Posterior vena cava (tissue), 2 donors: ENCODE measurements around the gene PTPRD. TPM values are rescaled to one million over a fixed set of nuclear protein-coding genes. Genes with fewer than 3 reads are reported as not detected.
"Not testable (repeated sequence)": the region's sequence is repeated elsewhere in the genome, so short reads cannot be mapped to it uniquely, and the experiment has no call there.

Source experiments
- DNase-seq: peaks from one replicate; pipeline ENCODE4 v3.0.0-alpha.2; 2020; ENCODE audit warnings: low spot score
- intact Hi-C, 2 donors: fragments of 100-400 bp; cut with DNase I; formaldehyde crosslinking; loops; one replicate each; pipeline versions ENCODE4 v1.14.1 to v1.14.2; 2022 to 2023
- total RNA-seq, 2 donors: library from RNA; stranded (reverse); fragmentation: NEBNext Ultra II Directional; extraction: Animal tissue kit (Norgen Biotek cat#: 25700); gene quantifications; one replicate each; pipeline ENCODE4 v1.2.1, GENCODE V29; 2021
- donor health status: DM: yes; HTN: yes; CAD: no.
- donor health status: DM: yes; HTN: yes; CAD: no.

The PTPRD gene
- total RNA-seq, 2 donors from 2014 or later, result 21.4 to 51.2 TPM

- DNase-seq, result no peak
- intact Hi-C loops, result no loop called here
Measured at GRCh38 chr9:9387511-9388115, 1225.2 kb downstream of the PTPRD start.

DNA sequence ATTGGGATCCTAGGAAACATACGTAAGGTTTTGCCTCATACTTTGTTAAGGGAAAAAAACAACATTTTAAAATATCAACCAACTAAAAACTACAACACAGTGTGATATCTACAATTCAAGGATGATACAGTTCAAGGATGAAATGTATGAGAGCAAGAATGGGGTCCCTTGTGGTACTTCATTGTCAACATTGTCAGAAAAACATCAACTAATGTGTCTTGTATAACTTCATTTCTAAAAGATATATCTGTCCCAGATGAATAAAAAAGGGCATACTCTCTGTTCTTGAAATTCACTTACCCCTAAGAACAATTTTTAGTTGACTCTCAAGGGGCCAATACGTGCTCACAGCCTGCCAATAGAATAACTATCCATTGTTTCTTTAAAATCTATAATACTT is 1250.5 kb downstream of the PTPRD start:
- no peak for DNase-seq
- intact Hi-C loops, result no loop called here

GRCh38 chr9:9352877-9353481 is 1259.8 kb downstream of the PTPRD start:
- DNase-seq, result no peak
- intact Hi-C loops, result no loop called here

DNA sequence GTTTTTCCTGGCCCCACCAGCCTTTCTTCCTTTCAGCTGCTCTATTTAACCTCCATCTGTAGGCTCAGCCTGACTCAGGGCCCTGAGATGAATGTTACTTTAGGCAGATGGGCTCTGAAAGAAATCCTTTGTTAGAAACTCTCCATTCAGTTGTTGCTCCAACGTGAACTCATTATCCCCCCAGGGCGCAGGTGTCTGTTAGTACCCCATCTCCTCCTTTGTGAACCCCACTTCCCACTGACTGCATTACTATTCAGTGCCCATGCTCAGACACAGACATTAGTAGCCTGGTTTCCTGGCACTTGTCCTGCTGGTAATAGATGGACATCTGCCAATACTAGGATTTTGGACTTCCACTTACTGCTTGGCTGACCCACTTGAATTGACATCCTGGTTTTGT is 1271.6 kb downstream of the PTPRD start:
- intact Hi-C loops, result no loop called here

GRCh38 chr9:9337129-9337528 is 1275.7 kb downstream of the PTPRD start:
- intact Hi-C loops, result no loop called here

More for the DNA sequence above, 1271.6 kb downstream of the PTPRD start:
- no peak for DNase-seq

DNA sequence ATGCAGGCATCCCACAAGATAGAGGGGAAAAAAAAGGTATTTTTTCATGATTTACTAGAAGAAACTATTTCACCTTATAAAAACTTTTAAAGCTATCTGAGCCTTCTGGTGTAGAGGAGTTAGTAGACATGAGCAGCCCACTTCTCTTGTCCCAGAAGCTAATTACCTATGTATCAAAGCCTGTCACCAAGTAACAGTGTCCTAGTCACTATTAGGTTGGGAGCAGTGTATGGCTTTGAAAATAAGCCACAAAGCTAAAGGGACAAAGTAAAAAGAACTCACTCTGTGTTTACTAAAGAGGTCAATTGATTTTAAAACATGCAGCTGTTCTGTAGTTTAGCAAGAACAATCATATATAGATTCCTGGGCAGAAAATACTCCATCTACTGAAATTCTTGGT is 1286.1 kb downstream of the PTPRD start:
- intact Hi-C loops, result no loop called here
- DNase-seq, result no peak

More at GRCh38 chr9:9337129-9337528, 1275.7 kb downstream of the PTPRD start:
- no peak for DNase-seq

- intact Hi-C loops, result no loop called here
Measured at GRCh38 chr9:9319007-9319406, 1293.8 kb downstream of the PTPRD start.

GRCh38 chr9:9310743-9311142 is 1302.1 kb downstream of the PTPRD start:
- DNase-seq, intact Hi-C loops: not testable (repeated sequence)

More at GRCh38 chr9:9319007-9319406, 1293.8 kb downstream of the PTPRD start:
- DNase-seq, result no peak

- intact Hi-C loops, result no loop called here
- DNase-seq, result no peak
Measured at GRCh38 chr9:9305600-9305999, 1307.2 kb downstream of the PTPRD start.

- intact Hi-C loops, result no loop called here
- no peak for DNase-seq
Measured at GRCh38 chr9:9299134-9299533, 1313.7 kb downstream of the PTPRD start.

GRCh38 chr9:9286001-9286400 is 1326.8 kb downstream of the PTPRD start:
- intact Hi-C loops, result no loop called here
- no peak for DNase-seq

DNA sequence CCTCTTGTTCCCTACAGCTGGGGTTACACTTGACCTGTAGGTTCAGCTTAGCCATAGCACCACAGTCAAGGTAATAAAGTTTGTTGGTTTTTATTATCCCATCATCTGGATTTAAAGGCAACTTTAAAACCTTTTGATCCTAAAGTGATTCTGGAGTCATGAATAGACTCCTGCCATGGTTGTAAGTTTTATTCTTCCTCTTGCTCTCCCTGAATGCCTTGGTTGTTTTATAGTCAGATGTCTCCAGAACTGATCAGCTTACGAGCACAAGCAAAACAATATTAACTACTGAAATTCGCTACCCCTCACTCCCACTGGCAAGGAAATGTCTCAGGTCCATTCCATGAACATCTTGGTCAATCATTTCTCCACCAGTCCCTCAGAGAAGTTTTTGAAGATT is 1328.6 kb downstream of the PTPRD start:
- DNase-seq, result no peak
- intact Hi-C loops, result no loop called here

GRCh38 chr9:9283159-9283986 is 1329.4 kb downstream of the PTPRD start:
- DNase-seq, result no peak
- intact Hi-C loops, result no loop called here

GRCh38 chr9:9275601-9276000 is 1337.2 kb downstream of the PTPRD start:
- no peak for DNase-seq
- intact Hi-C loops, result no loop called here

- no peak for DNase-seq
- intact Hi-C loops, result no loop called here
Measured at GRCh38 chr9:9257999-9258498, 1354.8 kb downstream of the PTPRD start.

DNA sequence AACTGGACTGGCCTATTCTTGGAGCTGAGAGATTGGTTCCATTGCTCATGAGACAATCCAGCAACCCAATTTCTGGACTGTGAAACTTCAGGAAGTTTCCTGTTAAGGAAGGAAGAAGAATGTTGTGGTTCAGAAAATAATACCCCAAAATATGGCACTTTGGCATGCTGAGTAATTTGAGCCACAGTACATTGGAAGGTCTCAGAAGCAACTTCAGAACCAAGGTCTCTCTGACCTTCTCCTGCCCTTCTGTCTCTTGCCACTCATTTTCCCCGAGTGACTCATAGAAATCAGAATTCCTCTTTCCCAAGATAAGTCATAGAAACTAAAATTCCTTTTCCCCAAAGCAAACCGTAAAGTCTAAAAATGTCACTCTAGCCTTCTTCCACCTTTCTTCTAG is 1366.1 kb downstream of the PTPRD start:
- intact Hi-C loops, result no loop called here
- no peak for DNase-seq

GRCh38 chr9:9231946-9232345 is 1380.9 kb downstream of the PTPRD start:
- intact Hi-C loops, result no loop called here

GRCh38 chr9:9229269-9229668 is 1383.5 kb downstream of the PTPRD start:
- intact Hi-C loops, result no loop called here

More at GRCh38 chr9:9231946-9232345, 1380.9 kb downstream of the PTPRD start:
- DNase-seq, result no peak

DNA sequence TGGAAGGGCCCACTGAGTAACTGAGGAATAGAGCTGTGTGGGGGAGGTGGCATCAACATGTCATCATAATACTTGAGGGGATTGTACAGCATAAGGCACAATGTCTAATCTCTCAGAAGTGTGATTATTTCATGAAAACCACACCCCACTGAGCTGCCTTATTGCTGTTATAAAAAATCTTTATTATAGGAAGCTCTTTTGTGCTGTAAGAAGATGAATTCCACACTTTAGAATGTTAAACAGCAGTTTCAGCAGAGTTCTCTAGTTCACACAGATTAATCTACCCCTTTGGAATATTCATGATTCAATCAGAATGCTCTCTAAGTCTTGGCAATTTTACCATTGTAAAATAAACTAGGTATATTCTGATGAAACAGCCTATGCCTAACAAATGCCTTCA is 1389.6 kb downstream of the PTPRD start:
- no peak for DNase-seq
- intact Hi-C loops, result no loop called here

More at GRCh38 chr9:9229269-9229668, 1383.5 kb downstream of the PTPRD start:
- no peak for DNase-seq

DNA sequence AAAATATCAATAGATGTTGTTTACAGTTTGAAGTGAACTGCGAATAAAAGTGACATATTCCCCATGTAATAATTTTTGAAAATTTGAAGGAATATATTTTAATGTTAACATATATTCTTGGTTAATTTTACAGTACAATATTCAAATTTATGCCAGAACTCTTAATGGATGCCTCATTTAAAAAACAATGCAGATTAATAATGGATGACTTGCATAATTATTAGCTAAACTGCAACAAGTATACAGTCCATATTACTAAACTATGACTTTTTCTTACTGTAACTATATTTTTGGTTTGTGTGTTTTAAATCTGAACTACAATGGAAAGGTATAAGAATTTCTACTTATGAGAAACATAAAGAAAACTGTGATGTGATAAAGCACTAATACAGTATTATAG is 1390.1 kb downstream of the PTPRD start:
- no peak for DNase-seq
- intact Hi-C loops, result no loop called here
